CD4-positive, alpha-beta memory T cell (primary cell): ENCODE measurements around the gene GPR39. TPM values are rescaled to one million over a fixed set of nuclear protein-coding genes. Genes with fewer than 3 reads are reported as not detected.

Experiments
- CTCF ChIA-PET: fragments of 350-600 bp; sonication (Branson Sonifier 250); formaldehyde crosslinking; loops from one replicate; lab custom pipeline; 2021; ENCODE audit warnings: inconsistent platforms; ENCODE audit not compliant: partially characterized antibody; lab: Charles Lee
- POLR2A ChIA-PET: fragments of 350-600 bp; sonication (Branson Sonifier 250); formaldehyde crosslinking; loops from one replicate; lab custom pipeline; 2021; ENCODE audit not compliant: partially characterized antibody; lab: Charles Lee
- DNase-seq, 5 donors: peaks; one replicate each; pipeline versions ENCODE4 v3.0.0 to v3.0.0-alpha.2; 2020 to 2022; ENCODE audit warnings: mixed read lengths in 1 of 5
- H3K27ac ChIP-seq: one replicate; pipeline ENCODE4 v1.7.0; 2013; ENCODE audit warnings: low read depth, low read length
- H3K27me3 ChIP-seq: 2 replicates; pipeline ENCODE4 v1.7.0; 2013; ENCODE audit warnings: mild to moderate bottlenecking, low read length, moderate library complexity; ENCODE audit not compliant: insufficient read depth
- H3K36me3 ChIP-seq: 2 replicates; pipeline ENCODE4 v1.7.0; 2013; ENCODE audit warnings: mild to moderate bottlenecking, low read length, moderate library complexity; ENCODE audit not compliant: insufficient read depth
- H3K4me1 ChIP-seq: 2 replicates; pipeline ENCODE4 v1.7.0; 2013; ENCODE audit warnings: mild to moderate bottlenecking, low read length, moderate library complexity; ENCODE audit not compliant: insufficient read depth
- H3K4me3 ChIP-seq, 2 donors: one replicate each; pipeline ENCODE4 v1.7.0; 2013; ENCODE audit warnings: low read length in 2 of 2, mild to moderate bottlenecking in 1 of 2
- H3K9me3 ChIP-seq, 2 donors: one replicate each; pipeline ENCODE4 v1.7.0; 2013; ENCODE audit warnings: low read length in 2 of 2, control low read depth in 1 of 2; ENCODE audit not compliant: control insufficient read depth in 1 of 2
- H3K27ac Mint-ChIP-seq, 7 donors: one replicate each; pipeline ENCODE4 v1.8.0; 2020 to 2021; ENCODE audit warnings: mixed read lengths in 7 of 7, mild to moderate bottlenecking in 6 of 7, inconsistent platforms in 3 of 7, moderate library complexity in 3 of 7
- H3K27me3 Mint-ChIP-seq, 2 donors: one replicate each; pipeline ENCODE4 v1.8.0; 2020 to 2021; ENCODE audit warnings: mixed read lengths in 2 of 2
- H3K36me3 Mint-ChIP-seq, 2 donors: one replicate each; pipeline ENCODE4 v1.8.0; 2020 to 2021; ENCODE audit warnings: mixed read lengths in 2 of 2, inconsistent platforms in 1 of 2, mild to moderate bottlenecking in 1 of 2
- H3K4me1 Mint-ChIP-seq, 4 donors: one replicate each; pipeline ENCODE4 v1.8.0; 2020 to 2021; ENCODE audit warnings: mixed read lengths in 4 of 4, mild to moderate bottlenecking in 1 of 4
- H3K4me3 Mint-ChIP-seq, 8 donors: one replicate each; pipeline ENCODE4 v1.8.0; 2020 to 2021; ENCODE audit warnings: mixed read lengths in 8 of 8, mild to moderate bottlenecking in 7 of 8, moderate library complexity in 6 of 8, inconsistent platforms in 3 of 8
- H3K9me3 Mint-ChIP-seq, 8 donors: one replicate each; pipeline ENCODE4 v1.8.0; 2020 to 2021; ENCODE audit warnings: mixed read lengths in 8 of 8, mild to moderate bottlenecking in 5 of 8, inconsistent platforms in 3 of 8, moderate library complexity in 1 of 8
- intact Hi-C: fragments of 100-400 bp; cut with micrococcal nuclease; formaldehyde crosslinking; loops from one replicate; pipeline ENCODE4 v1.15.1; 2023
- polyA plus RNA-seq, 2 donors: library from polyadenylated mRNA; unstranded; fragments of 300-500 nt; fragmentation: Illumina TruSeq; gene quantifications; one replicate each; pipeline ENCODE4 v1.2.3, GENCODE V29; 2021
- total RNA-seq, 2 experiments: library from RNA; stranded (reverse); gene quantifications; one replicate each; pipeline ENCODE4 v1.2.3, GENCODE V29; 2021

The GPR39 gene
- total and polyA plus RNA-seq, 4 experiments from 2014 or later, result not detected

DNA sequence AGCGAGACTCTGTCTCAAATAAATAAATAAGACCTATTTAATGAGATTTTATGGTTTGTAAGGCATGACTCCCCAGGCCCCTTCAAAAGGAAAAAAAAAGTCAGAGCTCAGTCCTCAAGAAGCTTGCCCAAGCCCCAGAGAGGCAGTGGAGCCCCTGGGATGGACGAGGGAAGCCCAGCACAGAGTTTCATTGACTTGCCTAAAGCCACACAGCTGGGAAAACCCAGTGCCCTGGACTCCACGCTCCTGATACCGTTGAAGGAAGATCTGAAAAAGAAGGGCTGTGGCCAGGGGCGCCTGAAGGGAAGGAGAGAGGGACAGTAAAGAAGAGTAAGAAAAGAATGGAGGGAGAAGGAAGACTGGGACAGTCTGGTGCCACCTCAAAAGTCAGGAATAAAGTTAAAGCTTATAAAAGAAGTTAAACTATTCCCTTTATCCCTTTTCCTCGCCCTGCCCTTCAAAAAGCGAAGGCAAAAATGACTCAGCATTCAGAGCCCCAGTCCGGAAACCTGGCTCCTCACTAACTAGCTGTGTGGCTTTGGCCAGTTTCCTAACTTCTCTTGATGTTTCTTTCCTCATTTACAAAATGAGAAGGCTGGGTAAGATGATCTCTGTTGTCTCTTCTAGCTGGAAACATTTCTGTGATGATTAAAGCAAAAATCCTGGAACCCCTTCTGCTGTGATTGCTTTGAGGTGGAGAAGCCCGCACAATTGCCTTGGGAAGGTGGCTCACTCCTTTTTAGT, 206.7 kb downstream of the GPR39 start:
- Histone ChIP-seq H3K27me3 (no peaks in the 10 kb centered on the region), H3K4me3 (no peak overlapping the region), H3K36me3 (no peaks in the 10 kb centered on the region), H3K27ac (no peak overlapping the region), H3K9me3 (no peaks in the 10 kb centered on the region), H3K4me1 (no peaks in the 10 kb centered on the region)
- ChIA-PET POLR2A (no interaction called here), CTCF (no interaction called here)
- intact Hi-C loops, result no loop called here
- H3K27ac Mint-ChIP-seq, result no peak overlapping the region
- peaks cover 0 to 4% (median 1%) of the 10 kb centered on the region in 8 donors for H3K9me3 Mint-ChIP-seq
- H3K27me3 Mint-ChIP-seq, result peaks cover 0 to 2% of the 10 kb centered on the region in 2 donors
- no peak for DNase-seq
- H3K4me1 Mint-ChIP-seq, result no peaks in the 10 kb centered on the region
- H3K36me3 Mint-ChIP-seq, result no peaks in the 10 kb centered on the region
- no peak overlapping the region for H3K4me3 Mint-ChIP-seq

DNA sequence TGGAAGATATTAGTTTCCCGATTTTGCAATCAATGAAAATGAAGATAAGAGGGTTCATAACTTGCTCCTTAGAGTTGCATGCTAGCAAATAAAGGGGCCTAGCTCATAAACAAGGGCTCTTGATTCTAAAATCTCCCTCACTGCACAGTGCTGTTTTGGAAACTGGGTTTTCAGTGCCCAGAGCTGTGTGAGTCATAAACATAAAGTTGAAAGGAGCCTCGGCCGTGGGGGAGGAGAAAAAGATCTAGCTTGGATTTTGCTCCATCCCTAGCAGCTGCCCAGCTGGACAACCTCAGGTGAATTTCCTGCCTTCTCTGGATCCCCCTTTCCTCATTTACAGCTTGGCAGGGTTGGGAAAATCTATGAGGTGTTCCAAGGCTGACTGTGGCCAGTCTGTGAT, 210.9 kb downstream of the GPR39 start:
- Mint-ChIP-seq H3K9me3 (peaks cover 0 to 6% (median under 1%) of the 10 kb centered on the region in 8 donors), H3K27me3 (peaks cover 0 to 2% of the 10 kb centered on the region in 2 donors), H3K4me1 (no peaks in the 10 kb centered on the region), H3K4me3 (no peak overlapping the region), H3K27ac (no peak overlapping the region), H3K36me3 (no peaks in the 10 kb centered on the region)
- intact Hi-C loops, result no loop called here
- no peaks in the 10 kb centered on the region for H3K4me1 ChIP-seq
- H3K4me3 ChIP-seq, result no peak overlapping the region
- no peak overlapping the region for H3K27ac ChIP-seq
- DNase-seq, result no peak
- no peaks in the 10 kb centered on the region for H3K9me3 ChIP-seq
- no peaks in the 10 kb centered on the region for H3K27me3 ChIP-seq
- POLR2A ChIA-PET, result no interaction called here
- CTCF ChIA-PET, result no interaction called here
- no peaks in the 10 kb centered on the region for H3K36me3 ChIP-seq

GRCh38 chr2:132632000-132632649, 215.5 kb downstream of the GPR39 start:
- intact Hi-C loops, result no loop called here
- H3K4me3 Mint-ChIP-seq, result no peak overlapping the region
- Histone ChIP-seq H3K27ac (no peak overlapping the region), H3K36me3 (no peaks in the 10 kb centered on the region), H3K4me1 (no peaks in the 10 kb centered on the region), H3K9me3 (no peaks in the 10 kb centered on the region), H3K27me3 (no peaks in the 10 kb centered on the region), H3K4me3 (no peak overlapping the region)
- POLR2A ChIA-PET, result no interaction called here
- no peaks in the 10 kb centered on the region for H3K27me3 Mint-ChIP-seq
- H3K36me3 Mint-ChIP-seq, result no peaks in the 10 kb centered on the region
- DNase-seq, result no peak
- no peaks in the 10 kb centered on the region for H3K4me1 Mint-ChIP-seq
- H3K27ac Mint-ChIP-seq, result no peak overlapping the region
- CTCF ChIA-PET, result no interaction called here
- H3K9me3 Mint-ChIP-seq, result peaks cover 0 to 8% (median 4%) of the 10 kb centered on the region in 8 donors

- no peaks in the 10 kb centered on the region for H3K36me3 ChIP-seq
- no peaks in the 10 kb centered on the region for H3K4me1 ChIP-seq
- H3K27ac ChIP-seq, result no peak overlapping the region
- Mint-ChIP-seq H3K9me3 (peaks cover 0 to 8% (median 4%) of the 10 kb centered on the region in 8 donors), H3K4me1 (no peaks in the 10 kb centered on the region), H3K36me3 (no peaks in the 10 kb centered on the region), H3K27ac (no peak overlapping the region), H3K4me3 (no peak overlapping the region), H3K27me3 (no peaks in the 10 kb centered on the region)
- intact Hi-C loops, result no loop called here
- ChIA-PET POLR2A (no interaction called here), CTCF (no interaction called here)
- H3K27me3 ChIP-seq, result no peaks in the 10 kb centered on the region
- DNase-seq, result no peak
- no peaks in the 10 kb centered on the region for H3K9me3 ChIP-seq
- no peak overlapping the region for H3K4me3 ChIP-seq
These were observed 217.0 kb downstream of the GPR39 start for GRCh38 chr2:132633635-132634034.

- Mint-ChIP-seq H3K9me3 (peaks cover 0 to 8% (median 2%) of the 10 kb centered on the region in 8 donors), H3K4me3 (no peak overlapping the region), H3K36me3 (no peaks in the 10 kb centered on the region), H3K4me1 (no peaks in the 10 kb centered on the region), H3K27ac (no peak overlapping the region), H3K27me3 (no peaks in the 10 kb centered on the region)
- Histone ChIP-seq H3K27me3 (no peaks in the 10 kb centered on the region), H3K4me1 (no peaks in the 10 kb centered on the region), H3K9me3 (no peaks in the 10 kb centered on the region), H3K36me3 (no peaks in the 10 kb centered on the region), H3K27ac (no peak overlapping the region), H3K4me3 (no peak overlapping the region)
- ChIA-PET CTCF (no interaction called here), POLR2A (no interaction called here)
- no peak for DNase-seq
- intact Hi-C loops, result no loop called here
These were observed 219.7 kb downstream of the GPR39 start for GRCh38 chr2:132636346-132636745.

GRCh38 chr2:132638313-132639040, 221.9 kb downstream of the GPR39 start:
- CTCF ChIA-PET, result no interaction called here
- POLR2A ChIA-PET, result no interaction called here
- H3K36me3 ChIP-seq, result no peaks in the 10 kb centered on the region
- no peaks in the 10 kb centered on the region for H3K4me1 ChIP-seq
- no peaks in the 10 kb centered on the region for H3K27me3 ChIP-seq
- Mint-ChIP-seq H3K9me3 (peaks cover 0 to 6% (median 2%) of the 10 kb centered on the region in 8 donors), H3K27ac (no peak overlapping the region), H3K4me3 (no peak overlapping the region), H3K4me1 (no peaks in the 10 kb centered on the region), H3K27me3 (no peaks in the 10 kb centered on the region), H3K36me3 (no peaks in the 10 kb centered on the region)
- no peak overlapping the region for H3K27ac ChIP-seq
- intact Hi-C loops, result no loop called here
- DNase-seq, result no peak
- no peak overlapping the region for H3K4me3 ChIP-seq
- H3K9me3 ChIP-seq, result no peaks in the 10 kb centered on the region

DNA sequence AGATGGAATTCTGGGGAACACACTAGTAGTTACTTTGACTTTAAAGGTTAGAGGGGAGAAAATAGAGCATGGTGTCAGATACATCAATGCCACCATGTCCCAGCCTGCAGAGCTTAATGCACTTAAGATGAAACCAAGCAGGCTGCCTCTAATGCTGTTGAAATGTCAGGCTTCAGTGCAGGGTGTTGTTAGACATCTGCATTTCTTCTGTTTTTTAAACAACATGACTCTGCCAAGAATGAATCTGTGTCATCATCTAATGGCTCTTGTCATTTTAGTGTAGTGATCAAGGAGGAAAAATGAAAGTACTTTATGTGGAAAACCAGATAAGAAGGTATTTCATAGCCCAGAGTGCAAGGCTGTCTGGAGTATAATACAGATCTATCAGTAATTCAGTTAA, 223.5 kb downstream of the GPR39 start:
- DNase-seq, result no peak
- no peaks in the 10 kb centered on the region for H3K36me3 Mint-ChIP-seq
- no peak overlapping the region for H3K4me3 ChIP-seq
- ChIA-PET POLR2A (no interaction called here), CTCF (no interaction called here)
- H3K9me3 Mint-ChIP-seq, result peaks cover 0 to 3% (median 0%) of the 10 kb centered on the region in 8 donors
- H3K27ac Mint-ChIP-seq, result no peak overlapping the region
- no peaks in the 10 kb centered on the region for H3K9me3 ChIP-seq
- H3K27me3 Mint-ChIP-seq, result no peaks in the 10 kb centered on the region
- no peaks in the 10 kb centered on the region for H3K27me3 ChIP-seq
- no peak overlapping the region for H3K27ac ChIP-seq
- intact Hi-C loops, result no loop called here
- no peak overlapping the region for H3K4me3 Mint-ChIP-seq
- H3K4me1 Mint-ChIP-seq, result no peaks in the 10 kb centered on the region
- no peaks in the 10 kb centered on the region for H3K4me1 ChIP-seq
- no peaks in the 10 kb centered on the region for H3K36me3 ChIP-seq
